ENCODE measurements around the gene PKDREJ. TPM values are rescaled to one million over a fixed set of nuclear protein-coding genes. Genes with fewer than 3 reads are reported as not detected.

The PKDREJ gene
- total and polyA plus RNA-seq, 9 donors = under 0.01 to 0.17 (median 0.12) TPM; not detected in 1

DNA sequence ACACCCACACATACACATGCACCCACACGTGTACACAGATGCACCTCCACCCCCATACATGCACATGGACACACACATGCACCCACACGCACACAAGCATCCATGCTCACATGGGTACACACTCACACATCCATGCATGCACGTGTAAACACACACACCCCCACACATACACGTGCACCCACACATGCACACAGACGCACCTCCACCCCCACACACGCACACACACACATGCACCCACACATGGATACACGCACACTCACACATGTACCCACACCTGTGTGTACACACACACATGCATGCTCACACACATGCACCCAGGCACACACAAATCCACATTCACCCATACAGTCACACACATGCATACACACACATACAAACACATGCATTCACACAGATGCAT lies 37.5 kb downstream of the PKDREJ start:
- no peak for DNase-seq
- H3K36me3 ChIP-seq = no peaks in the 10 kb centered on the region
- no peaks in the 10 kb centered on the region for H3K9me3 ChIP-seq
- TF ChIP-seq EP300 (IDR thresholded peaks at IDR 0.05) (no peak), POLR2A (IDR thresholded peaks at IDR 0.05) (no peak)
- TF ChIP-seq, protein P1, sequence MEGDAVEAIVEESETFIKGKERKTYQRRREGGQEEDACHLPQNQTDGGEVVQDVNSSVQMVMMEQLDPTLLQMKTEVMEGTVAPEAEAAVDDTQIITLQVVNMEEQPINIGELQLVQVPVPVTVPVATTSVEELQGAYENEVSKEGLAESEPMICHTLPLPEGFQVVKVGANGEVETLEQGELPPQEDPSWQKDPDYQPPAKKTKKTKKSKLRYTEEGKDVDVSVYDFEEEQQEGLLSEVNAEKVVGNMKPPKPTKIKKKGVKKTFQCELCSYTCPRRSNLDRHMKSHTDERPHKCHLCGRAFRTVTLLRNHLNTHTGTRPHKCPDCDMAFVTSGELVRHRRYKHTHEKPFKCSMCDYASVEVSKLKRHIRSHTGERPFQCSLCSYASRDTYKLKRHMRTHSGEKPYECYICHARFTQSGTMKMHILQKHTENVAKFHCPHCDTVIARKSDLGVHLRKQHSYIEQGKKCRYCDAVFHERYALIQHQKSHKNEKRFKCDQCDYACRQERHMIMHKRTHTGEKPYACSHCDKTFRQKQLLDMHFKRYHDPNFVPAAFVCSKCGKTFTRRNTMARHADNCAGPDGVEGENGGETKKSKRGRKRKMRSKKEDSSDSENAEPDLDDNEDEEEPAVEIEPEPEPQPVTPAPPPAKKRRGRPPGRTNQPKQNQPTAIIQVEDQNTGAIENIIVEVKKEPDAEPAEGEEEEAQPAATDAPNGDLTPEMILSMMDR (IDR thresholded peaks at IDR 0.05) = no peak
- H3K27ac ChIP-seq = no peak overlapping the region
- H3K4me1 ChIP-seq (ENCODE audit: insufficient read depth) = no peaks in the 10 kb centered on the region
- no peak overlapping the region for H3K4me3 ChIP-seq
- no peaks in the 10 kb centered on the region for H3K27me3 ChIP-seq
- intact Hi-C loops (cut with DNase I) = no loop called here
- 77 to 91% (median 89%) methylated on average over 7 of the region's 7 CpGs for WGBS, 3 donors

DNA sequence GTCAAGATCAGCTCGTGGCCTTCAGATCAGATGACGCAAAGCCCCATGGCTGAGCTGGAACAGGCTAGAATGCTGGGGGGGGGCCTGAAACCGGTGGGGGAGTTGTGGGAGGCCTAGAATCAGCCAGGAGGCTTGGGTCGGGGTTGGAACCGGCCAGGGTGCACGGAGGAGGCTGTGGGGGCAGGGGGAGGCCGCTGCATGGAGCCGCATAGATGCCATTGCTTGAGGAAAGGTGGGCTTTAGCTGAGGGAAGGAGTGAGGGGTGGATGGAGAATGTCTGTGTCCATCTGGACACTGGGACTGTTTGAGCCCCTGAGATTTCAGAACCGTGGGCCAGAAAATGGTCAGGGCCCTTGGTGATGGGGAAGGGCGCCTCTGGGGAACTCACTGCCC lies 38.2 kb downstream of the PKDREJ start:
- Histone ChIP-seq H3K4me3 (no peak overlapping the region), H3K9me3 (no peaks in the 10 kb centered on the region), H3K4me1 (ENCODE audit: insufficient read depth) (no peaks in the 10 kb centered on the region), H3K27ac (no peak overlapping the region), H3K36me3 (no peaks in the 10 kb centered on the region), H3K27me3 (no peaks in the 10 kb centered on the region)
- intact Hi-C loops (cut with DNase I) = no loop called here
- 43 to 63% (median 50%) methylated on average over 10 of the region's 10 CpGs for WGBS, 3 donors
- peak in 3 of 5 donors; percentile 47 to 63 (median 53) for DNase-seq
- TF ChIP-seq, protein P1 (IDR thresholded peaks at IDR 0.05) = no peak
- no peak for TF ChIP-seq POLR2A (IDR thresholded peaks at IDR 0.05)
- no peak for TF ChIP-seq EP300 (IDR thresholded peaks at IDR 0.05)

DNA sequence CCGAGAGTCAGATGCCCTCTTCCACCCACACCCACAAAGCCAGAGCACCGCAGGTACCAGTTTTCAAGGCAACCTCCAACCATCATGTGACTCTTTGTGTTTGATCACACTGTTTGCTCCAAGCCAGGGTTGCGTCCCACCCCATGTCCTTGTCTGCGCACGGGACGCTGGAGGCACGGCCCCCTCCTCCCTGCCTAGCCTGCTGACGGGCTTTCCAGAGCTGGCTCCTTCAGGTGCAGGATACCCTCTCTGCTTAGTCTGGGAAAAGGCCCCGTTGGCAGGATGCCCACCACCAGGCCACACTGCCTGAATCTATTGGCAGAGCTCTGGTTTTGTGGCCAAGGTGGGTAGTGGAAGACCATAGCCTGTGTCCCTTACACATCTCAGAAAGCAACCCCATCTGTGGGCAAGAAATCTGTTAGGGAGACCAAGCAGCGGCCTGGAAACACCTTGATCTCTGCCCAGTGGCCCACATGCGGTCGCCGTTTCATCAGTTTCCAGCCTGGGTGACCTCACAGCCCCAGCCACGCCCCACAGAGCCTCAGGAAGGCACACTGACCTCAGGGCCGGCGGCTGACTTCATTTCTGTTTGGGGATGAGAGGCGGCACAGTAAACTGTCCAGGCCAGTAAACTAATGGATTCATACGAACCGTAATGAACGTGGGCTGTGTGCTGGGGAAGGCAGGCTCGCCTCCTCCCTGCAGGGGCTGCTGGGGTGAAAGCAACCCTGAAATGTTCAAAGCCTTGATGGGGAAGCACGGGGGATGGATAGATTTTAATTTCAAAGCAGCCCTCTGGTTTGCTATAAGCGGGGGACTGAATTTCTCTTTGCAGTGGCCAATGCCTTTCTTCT lies 38.9 kb downstream of the PKDREJ start:
- intact Hi-C loops (cut with DNase I) = no loop called here
- 66 to 75% (median 70%) methylated on average over 23 of the region's 23 CpGs for WGBS, 3 donors
- no peak for TF ChIP-seq EP300 (IDR thresholded peaks at IDR 0.05)
- no peak for TF ChIP-seq POLR2A (IDR thresholded peaks at IDR 0.05)
- TF ChIP-seq, protein P1 (IDR thresholded peaks at IDR 0.05) = no peak
- Histone ChIP-seq H3K36me3 (no peaks in the 10 kb centered on the region), H3K4me3 (no peak overlapping the region), H3K4me1 (ENCODE audit: insufficient read depth) (no peaks in the 10 kb centered on the region), H3K9me3 (no peaks in the 10 kb centered on the region), H3K27me3 (no peaks in the 10 kb centered on the region), H3K27ac (peak overlapping the region; percentile 20 to 44)
- DNase-seq = peak in 2 of 5 donors; percentile 48 to 64

GRCh38 chr22:46220921-46221320 lies 42.2 kb downstream of the PKDREJ start:
- no peak for DNase-seq
- no peaks in the 10 kb centered on the region for H3K36me3 ChIP-seq
- H3K27ac ChIP-seq = no peak overlapping the region
- 89 to 93% (median 90%) methylated on average over 5 of the region's 5 CpGs for WGBS, 3 donors
- no peaks in the 10 kb centered on the region for H3K9me3 ChIP-seq
- intact Hi-C loops (cut with DNase I) = no loop called here
- no peaks in the 10 kb centered on the region for H3K27me3 ChIP-seq
- TF ChIP-seq, protein P1 (IDR thresholded peaks at IDR 0.05) = no peak
- TF ChIP-seq EP300 (IDR thresholded peaks at IDR 0.05) (no peak), POLR2A (IDR thresholded peaks at IDR 0.05) (no peak)
- no peak overlapping the region for H3K4me3 ChIP-seq
- no peaks in the 10 kb centered on the region for H3K4me1 ChIP-seq (ENCODE audit: insufficient read depth)

All from ovary (tissue), 9 donors.